Measurements from ENCODE around the gene FBN2. TPM values are rescaled to one million over a fixed set of nuclear protein-coding genes. Genes with fewer than 3 reads are reported as not detected.

FBN2 gene
- total RNA-seq, 2 donors from 2014 or later, result 1.8 to 1.9 TPM

GRCh38 chr5:128434993-128435392, 103.1 kb downstream of the FBN2 start:
- no peak overlapping the region for H3K4me3 ChIP-seq
- TF ChIP-seq CTCF (IDR thresholded peaks at IDR 0.05), result no peak
- no peaks in the 10 kb centered on the region for H3K4me1 ChIP-seq
- no peaks in the 10 kb centered on the region for H3K36me3 ChIP-seq
- H3K27ac ChIP-seq, result no peak overlapping the region
- H3K27me3 ChIP-seq, result no peaks in the 10 kb centered on the region
- no peak for DNase-seq
- no peaks in the 10 kb centered on the region for H3K9me3 ChIP-seq
- intact Hi-C loops (cut with DNase I), result no loop called here
- H3K9ac ChIP-seq (ENCODE audit: low read depth in 2 of 2, low read length in 2 of 2), result no peak overlapping the region

GRCh38 chr5:128432913-128433440, 105.1 kb downstream of the FBN2 start:
- intact Hi-C loops (cut with DNase I), result no loop called here
- Histone ChIP-seq H3K27me3 (no peaks in the 10 kb centered on the region), H3K27ac (no peak overlapping the region), H3K36me3 (no peaks in the 10 kb centered on the region), H3K4me1 (no peaks in the 10 kb centered on the region), H3K9me3 (no peaks in the 10 kb centered on the region), H3K4me3 (no peak overlapping the region), H3K9ac (ENCODE audit: low read depth in 2 of 2, low read length in 2 of 2) (no peak overlapping the region)
- TF ChIP-seq CTCF (IDR thresholded peaks at IDR 0.05), result no peak
- no peak for DNase-seq

GRCh38 chr5:128427921-128428320, 110.1 kb downstream of the FBN2 start:
- H3K27me3 ChIP-seq, result no peaks in the 10 kb centered on the region

GRCh38 chr5:128426090-128426534, 111.9 kb downstream of the FBN2 start:
- no peak for DNase-seq
- Histone ChIP-seq H3K27me3 (no peaks in the 10 kb centered on the region), H3K9ac (ENCODE audit: low read depth in 2 of 2, low read length in 2 of 2) (no peak overlapping the region), H3K36me3 (no peaks in the 10 kb centered on the region), H3K9me3 (no peaks in the 10 kb centered on the region), H3K4me3 (no peak overlapping the region), H3K27ac (no peak overlapping the region), H3K4me1 (no peaks in the 10 kb centered on the region)
- intact Hi-C loops (cut with DNase I), result no loop called here
- no peak for TF ChIP-seq CTCF (IDR thresholded peaks at IDR 0.05)

More at GRCh38 chr5:128427921-128428320, 110.1 kb downstream of the FBN2 start:
- no peak for TF ChIP-seq CTCF (IDR thresholded peaks at IDR 0.05)
- Histone ChIP-seq H3K36me3 (no peaks in the 10 kb centered on the region), H3K27ac (no peak overlapping the region), H3K4me1 (no peaks in the 10 kb centered on the region), H3K9me3 (no peaks in the 10 kb centered on the region), H3K9ac (ENCODE audit: low read depth in 2 of 2, low read length in 2 of 2) (no peak overlapping the region), H3K4me3 (no peak overlapping the region)
- no peak for DNase-seq
- intact Hi-C loops (cut with DNase I), result no loop called here

- Histone ChIP-seq H3K4me3 (no peak overlapping the region), H3K4me1 (no peaks in the 10 kb centered on the region), H3K27me3 (no peaks in the 10 kb centered on the region), H3K36me3 (no peaks in the 10 kb centered on the region), H3K9ac (ENCODE audit: low read depth in 2 of 2, low read length in 2 of 2) (no peak overlapping the region), H3K27ac (no peak overlapping the region), H3K9me3 (no peaks in the 10 kb centered on the region)
- no peak for TF ChIP-seq CTCF (IDR thresholded peaks at IDR 0.05)
- intact Hi-C loops (cut with DNase I), result no loop called here
- DNase-seq, result no peak
Measured at GRCh38 chr5:128424646-128425045, 113.4 kb downstream of the FBN2 start.

Data from colonic mucosa (tissue), 4 donors.